Inflammatory macrophage (primary cell): ENCODE data around the gene IL1RL2.
A peak's percentile ranks its signal among the peaks of the same experiment; 100 is the strongest.

Experiments used
- DNase-seq, 2 donors: peaks; one replicate each; pipeline ENCODE4 v3.0.0-alpha.2; 2020 to 2022
- total RNA-seq, 18 experiments: gene quantifications; one replicate each; lab custom pipeline; 2026; ENCODE audit warnings: mixed read lengths in 6 of 18, inconsistent platforms in 2 of 18; lab: John Stamatoyannopoulos, UW

The IL1RL2 gene
- 0 to 0.65 (median 0.22) reads per million in 18 experiments for total RNA-seq

GRCh38 chr2:102186791-102187495 is at the start of gene IL1RL2:
TSS of gene IL1RL2 (plus strand) at chr2:102187023. CDS start at chr2:102187868, 845 bp downstream.
- peak; percentile 19 to 61 for DNase-seq

- no peak for DNase-seq
Measured at GRCh38 chr2:102137138-102137537, 49.7 kb upstream of the IL1RL2 start.

GRCh38 chr2:102138331-102138730 is 48.5 kb upstream of the IL1RL2 start:
- DNase-seq, result peak; percentile 55 to 86

- no peak for DNase-seq
Measured at GRCh38 chr2:102139851-102140250, 47.0 kb upstream of the IL1RL2 start.

GRCh38 chr2:102140377-102140776 is 46.4 kb upstream of the IL1RL2 start:
- no peak for DNase-seq

- peak in 1 of 2 donors; percentile 35 for DNase-seq
Measured at GRCh38 chr2:102141011-102141943, 45.5 kb upstream of the IL1RL2 start.

- DNase-seq, result peak; percentile 78 to 89
Measured at GRCh38 chr2:102141970-102142828, 44.6 kb upstream of the IL1RL2 start, which contains the start of gene IL1R1. TSS of gene IL1R1 (plus strand) at chr2:102142746. CDS start at chr2:102157725, 14,979 bp downstream.

- DNase-seq, result peak; percentile 17 to 22
Measured at GRCh38 chr2:102142829-102143449, 43.9 kb upstream of the IL1RL2 start.

GRCh38 chr2:102143450-102143985 is 43.3 kb upstream of the IL1RL2 start:
- no peak for DNase-seq

GRCh38 chr2:102144128-102144527 is 42.7 kb upstream of the IL1RL2 start:
- DNase-seq, result no peak

- DNase-seq, result no peak
Measured at GRCh38 chr2:102145107-102145506, 41.7 kb upstream of the IL1RL2 start.

GRCh38 chr2:102145934-102146333 is 40.9 kb upstream of the IL1RL2 start:
- no peak for DNase-seq

- DNase-seq, result peak; percentile 19 to 29
Measured at GRCh38 chr2:102147935-102148334, 38.9 kb upstream of the IL1RL2 start.

- no peak for DNase-seq
Measured at GRCh38 chr2:102149243-102149642, 37.6 kb upstream of the IL1RL2 start.

GRCh38 chr2:102149644-102150455 is 37.0 kb upstream of the IL1RL2 start:
- no peak for DNase-seq

- no peak for DNase-seq
Measured at GRCh38 chr2:102154364-102154763, 32.5 kb upstream of the IL1RL2 start.

GRCh38 chr2:102154946-102155702 is 31.7 kb upstream of the IL1RL2 start:
- no peak for DNase-seq

GRCh38 chr2:102155703-102156515 is 30.9 kb upstream of the IL1RL2 start:
- DNase-seq, result peak; percentile 65 to 82
